PC-3 (cell line): ENCODE measurements around the gene GPR152. TPM values are rescaled to one million over a fixed set of nuclear protein-coding genes. Genes with fewer than 3 reads are reported as not detected.

ENCODE experiments used
- ATAC-seq: fragments of 200-7000 bp; cut with Tn5 transposase; 2 replicates; pipeline ENCODE4 v1.9.1; 2020; ENCODE audit warnings: mild to moderate bottlenecking, moderate library complexity
- BruUV-seq: library from RNA; stranded (reverse); fragments of 400-500 nt; replicated peaks from 2 replicates; lab custom pipeline; 2021; lab: Mats Ljungman, UMichigan
- CTCF ChIA-PET: fragments of 300-600 bp; sonication (Branson Sonifier 250); formaldehyde crosslinking; loops from one replicate; lab custom pipeline; 2022; ENCODE audit warnings: antibody characterized with exemption; lab: Charles Lee
- POLR2A ChIA-PET: fragments of 300-600 bp; sonication (Branson Sonifier 250); formaldehyde crosslinking; loops from one replicate; lab custom pipeline; 2022; ENCODE audit warnings: antibody characterized with exemption; ENCODE audit not compliant: unreplicated experiment; lab: Charles Lee
- DNase-seq: peaks from one replicate; pipeline ENCODE4 v3.0.0-alpha.2; 2015
- H2AFZ ChIP-seq: fragments of 300-600 bp; sonication (generic); 2 replicates; pipeline ENCODE4 v1.6.0; 2016; ENCODE audit warnings: antibody characterized with exemption, low read length
- H3F3A ChIP-seq: fragments of 300-600 bp; sonication (generic); one replicate; pipeline ENCODE4 v1.6.0; 2017; ENCODE audit warnings: antibody characterized with exemption, low read length, control low read depth, mild to moderate bottlenecking; ENCODE audit not compliant: unreplicated experiment
- H3K27ac ChIP-seq: fragments of 300-600 bp; sonication (generic); 2 replicates; pipeline ENCODE4 v1.5.1; 2016; ENCODE audit warnings: mild to moderate bottlenecking, low read length
- H3K27me3 ChIP-seq: fragments of 300-600 bp; sonication (generic); 2 replicates; pipeline ENCODE4 v1.6.1; 2016; ENCODE audit warnings: low read length, mixed read lengths
- H3K36me3 ChIP-seq: fragments of 300-600 bp; sonication (generic); 2 replicates; pipeline ENCODE4 v1.6.1; 2016; ENCODE audit warnings: low read depth, mixed run types, low read length, mixed read lengths
- H3K4me1 ChIP-seq: fragments of 300-600 bp; sonication (generic); 2 replicates; pipeline ENCODE4 v1.5.1; 2016; ENCODE audit warnings: low read length; ENCODE audit not compliant: insufficient read depth
- H3K4me2 ChIP-seq: fragments of 300-600 bp; sonication (generic); 2 replicates; pipeline ENCODE4 v1.6.0; 2016; ENCODE audit warnings: low read length
- H3K4me3 ChIP-seq: fragments of 300-600 bp; sonication (generic); 2 replicates; pipeline ENCODE4 v1.5.1; 2016; ENCODE audit warnings: mild to moderate bottlenecking, low read length, mixed read lengths
- H3K79me2 ChIP-seq: fragments of 300-600 bp; sonication (generic); 2 replicates; pipeline ENCODE4 v1.6.1; 2017; ENCODE audit warnings: low read length, mixed read lengths
- H3K9ac ChIP-seq: fragments of 300-600 bp; sonication (generic); 2 replicates; pipeline ENCODE4 v1.6.0; 2016; ENCODE audit warnings: mild to moderate bottlenecking, low read length
- H3K9me2 ChIP-seq: fragments of 300-600 bp; sonication (generic); replicated peaks from 2 replicates; pipeline ENCODE4 v1.6.1; 2016; ENCODE audit warnings: mixed run types, low read length, mixed read lengths
- H3K9me3 ChIP-seq: fragments of 300-600 bp; sonication (generic); 2 replicates; pipeline ENCODE4 v1.6.1; 2016; ENCODE audit warnings: low read length, mixed read lengths
- H4K20me1 ChIP-seq: fragments of 300-600 bp; sonication (generic); 2 replicates; pipeline ENCODE4 v1.6.1; 2016; ENCODE audit warnings: low read length, mixed read lengths
- EZH2 ChIP-seq: fragments of 300-600 bp; sonication (generic); IDR thresholded peaks from one replicate; pipeline ENCODE4 v1.6.1; 2017; ENCODE audit warnings: antibody characterized with exemption, mild to moderate bottlenecking, low read length; ENCODE audit not compliant: unreplicated experiment
- EZH2phosphoT487 ChIP-seq: fragments of 300-600 bp; sonication (generic); IDR thresholded peaks from 2 replicates; pipeline ENCODE4 v1.6.1; 2018; ENCODE audit warnings: mild to moderate bottlenecking, antibody characterized with exemption, low read length, borderline replicate concordance
- intact Hi-C: fragments of 100-400 bp; cut with micrococcal nuclease; formaldehyde crosslinking; loops from 2 replicates; pipeline ENCODE4 v1.9.0; 2023
- total RNA-seq: library from RNA; depleted of rRNA; stranded (reverse); fragments of >200 nt; gene quantifications from 2 replicates; pipeline ENCODE4 v1.2.3, GENCODE V29; 2014
- TF ChIP-seq, protein P1 (sequence below): fragments of 300-600 bp; sonication (generic); conservative IDR thresholded peaks from 2 replicates; pipeline ENCODE4 v1.5.1; 2017; ENCODE audit warnings: antibody characterized with exemption, low read depth, mild to moderate bottlenecking, low read length

The GPR152 gene
- total RNA-seq, 1 experiment from 2014 or later, result not detected

DNA sequence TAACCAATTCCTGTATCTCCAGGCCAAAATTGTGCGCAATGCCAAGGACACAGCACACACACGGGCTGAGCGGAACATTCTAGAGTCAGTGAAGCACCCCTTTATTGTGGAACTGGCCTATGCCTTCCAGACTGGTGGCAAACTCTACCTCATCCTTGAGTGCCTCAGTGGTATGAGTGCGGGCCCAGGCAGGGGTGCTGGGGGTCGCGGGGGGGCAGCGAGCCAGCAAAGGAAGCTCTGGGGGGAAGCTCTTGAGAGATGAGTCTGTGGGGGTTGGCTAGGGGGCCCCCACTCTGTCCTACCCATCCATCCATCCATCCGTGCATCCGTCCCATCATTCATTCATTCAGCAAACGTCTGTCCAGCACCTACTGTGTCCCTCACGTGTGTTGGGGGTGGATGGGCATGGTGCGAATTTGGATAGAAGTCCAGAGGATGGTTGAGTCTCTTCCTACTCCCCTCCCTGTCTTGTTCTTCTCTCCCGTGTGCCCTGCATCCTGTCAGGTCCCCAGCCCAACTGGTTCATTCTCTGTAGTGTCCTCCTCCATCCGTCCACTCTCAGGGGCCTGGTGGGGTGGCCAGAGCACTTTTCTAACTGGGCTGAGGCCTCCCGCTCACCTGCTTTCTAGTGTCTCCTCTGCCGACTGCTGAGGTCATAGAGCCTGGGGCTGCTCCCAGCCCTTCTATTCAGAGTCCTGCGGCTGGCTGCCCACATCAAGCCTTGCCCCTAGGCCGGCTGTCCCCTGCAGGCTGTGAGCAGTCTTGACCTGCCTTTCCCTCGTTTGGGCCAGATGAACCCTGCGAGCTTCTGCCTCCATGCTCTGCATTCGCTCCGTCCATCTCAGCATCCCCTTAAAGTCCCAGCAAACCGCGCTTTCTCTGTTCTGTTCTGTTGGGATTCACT, 20.9 kb downstream of the GPR152 start:
- TF ChIP-seq, protein P1, sequence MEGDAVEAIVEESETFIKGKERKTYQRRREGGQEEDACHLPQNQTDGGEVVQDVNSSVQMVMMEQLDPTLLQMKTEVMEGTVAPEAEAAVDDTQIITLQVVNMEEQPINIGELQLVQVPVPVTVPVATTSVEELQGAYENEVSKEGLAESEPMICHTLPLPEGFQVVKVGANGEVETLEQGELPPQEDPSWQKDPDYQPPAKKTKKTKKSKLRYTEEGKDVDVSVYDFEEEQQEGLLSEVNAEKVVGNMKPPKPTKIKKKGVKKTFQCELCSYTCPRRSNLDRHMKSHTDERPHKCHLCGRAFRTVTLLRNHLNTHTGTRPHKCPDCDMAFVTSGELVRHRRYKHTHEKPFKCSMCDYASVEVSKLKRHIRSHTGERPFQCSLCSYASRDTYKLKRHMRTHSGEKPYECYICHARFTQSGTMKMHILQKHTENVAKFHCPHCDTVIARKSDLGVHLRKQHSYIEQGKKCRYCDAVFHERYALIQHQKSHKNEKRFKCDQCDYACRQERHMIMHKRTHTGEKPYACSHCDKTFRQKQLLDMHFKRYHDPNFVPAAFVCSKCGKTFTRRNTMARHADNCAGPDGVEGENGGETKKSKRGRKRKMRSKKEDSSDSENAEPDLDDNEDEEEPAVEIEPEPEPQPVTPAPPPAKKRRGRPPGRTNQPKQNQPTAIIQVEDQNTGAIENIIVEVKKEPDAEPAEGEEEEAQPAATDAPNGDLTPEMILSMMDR, result no peak
- no peak for TF ChIP-seq EZH2
- TF ChIP-seq EZH2phosphoT487, result no peak

DNA sequence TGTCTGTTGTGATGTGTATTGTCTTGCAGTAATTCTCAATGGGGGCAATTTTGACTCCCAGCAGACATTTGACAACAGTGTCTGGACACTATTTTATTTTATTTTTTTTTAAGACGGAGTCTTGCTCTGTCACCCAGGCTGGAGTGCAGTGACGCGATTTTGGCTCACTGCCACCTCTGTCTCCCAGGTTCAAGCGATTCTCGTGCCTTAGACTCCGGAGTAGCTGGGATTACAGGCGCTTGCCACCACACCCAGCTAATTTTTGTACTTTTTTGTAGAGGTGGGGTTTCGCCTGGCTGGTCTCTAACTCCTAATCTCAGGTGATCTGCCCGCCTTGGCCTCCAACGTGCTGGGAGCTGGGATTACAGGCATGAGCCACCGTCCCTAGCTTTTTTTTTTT, 22.8 kb downstream of the GPR152 start:
- intact Hi-C loops, result loop anchor here (2.0 to 5.0 kb wide), 4 partner anchors 13 to 78 kb away; partner anchors contain the start of genes CDK2AP2, CORO1B, PITPNM1 and TMEM134
- no peak for DNase-seq

More for the DNA sequence above, 20.9 kb downstream of the GPR152 start:
- POLR2A ChIA-PET, result no interaction called here
- H3K79me2 ChIP-seq, result peaks cover 34% of the 10 kb centered on the region
- BruUV-seq, result no TSS peak
- no peaks in the 10 kb centered on the region for H3K9me2 ChIP-seq
- CTCF ChIA-PET, result no interaction called here
- no peak overlapping the region for H3K9ac ChIP-seq
- H3K9me3 ChIP-seq, result no peaks in the 10 kb centered on the region
- no peaks in the 10 kb centered on the region for H3K27me3 ChIP-seq
- no peak overlapping the region for H3K27ac ChIP-seq
- peaks cover 41% of the 10 kb centered on the region for H3K36me3 ChIP-seq
- intact Hi-C loops, result no loop called here
- ATAC-seq (no peak), DNase-seq (no peak)
- peaks cover 10% of the 10 kb centered on the region for H3K4me1 ChIP-seq
- no peak overlapping the region for H3K4me2 ChIP-seq
- no peak overlapping the region for H2AFZ ChIP-seq
- H3K4me3 ChIP-seq, result no peak overlapping the region
- H4K20me1 ChIP-seq, result no peaks in the 10 kb centered on the region
- H3F3A ChIP-seq, result no peaks in the 10 kb centered on the region

More for the DNA sequence above, 22.8 kb downstream of the GPR152 start:
- TF ChIP-seq EZH2phosphoT487 (no peak), EZH2 (no peak)
- TF ChIP-seq, protein P1, result no peak
- CTCF ChIA-PET, result no interaction called here
- H3K9ac ChIP-seq, result no peak overlapping the region
- no peaks in the 10 kb centered on the region for H3K9me2 ChIP-seq
- no peaks in the 10 kb centered on the region for H4K20me1 ChIP-seq
- peaks cover 34% of the 10 kb centered on the region for H3K79me2 ChIP-seq
- H3K27ac ChIP-seq, result no peak overlapping the region
- ATAC-seq, result no peak
- peak overlapping the region; percentile 96 for H3K4me3 ChIP-seq
- H3K9me3 ChIP-seq, result no peaks in the 10 kb centered on the region
- peaks cover 10% of the 10 kb centered on the region for H3K4me1 ChIP-seq
- peaks cover 41% of the 10 kb centered on the region for H3K36me3 ChIP-seq
- BruUV-seq, result no TSS peak
- H3K4me2 ChIP-seq, result peak overlapping the region; percentile 94
- POLR2A ChIA-PET, result interaction anchor here (0.5 kb wide), 1 partner anchor 14 kb away, joined by 6 read pairs; the partner anchor contains the start of gene CORO1B
- H2AFZ ChIP-seq, result no peak overlapping the region
- H3K27me3 ChIP-seq, result no peaks in the 10 kb centered on the region
- no peaks in the 10 kb centered on the region for H3F3A ChIP-seq
